Stimulated activated CD4-positive, alpha-beta T cell treated with anti-CD3 and anti-CD28 coated beads, Interleukin-2, amount 100 ng/mL, for 24 hours (primary cell): Measurements from ENCODE around the gene TADA2B.
"Not testable (repeated sequence)": the region's sequence is repeated elsewhere in the genome, so short reads cannot be mapped to it uniquely, and the experiment has no call there.

Experiments used
- DNase-seq, 2 donors: peaks; one replicate each; pipeline ENCODE4 v3.0.0-alpha.2; 2020

TADA2B gene

DNA sequence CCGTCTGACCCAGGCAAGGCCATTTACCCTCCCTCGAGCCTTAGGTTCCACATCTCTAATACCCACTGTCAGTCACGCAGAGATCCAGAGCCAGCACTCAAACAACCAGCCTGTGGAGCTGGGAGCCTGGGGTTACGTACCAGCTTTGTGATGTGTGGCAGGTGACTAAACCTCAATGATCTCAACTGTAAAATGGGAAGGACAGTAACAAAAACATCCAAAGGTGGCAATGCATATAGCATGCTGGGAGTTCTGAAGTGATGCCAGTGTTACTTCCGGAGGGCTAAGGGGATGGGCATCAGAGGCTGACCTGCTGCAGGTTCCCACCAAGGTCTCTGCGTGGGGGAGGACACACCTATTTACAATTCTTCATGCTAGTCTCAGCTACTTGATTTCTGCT, 18.6 kb downstream of the TADA2B start:
- DNase-seq: no peak

DNA sequence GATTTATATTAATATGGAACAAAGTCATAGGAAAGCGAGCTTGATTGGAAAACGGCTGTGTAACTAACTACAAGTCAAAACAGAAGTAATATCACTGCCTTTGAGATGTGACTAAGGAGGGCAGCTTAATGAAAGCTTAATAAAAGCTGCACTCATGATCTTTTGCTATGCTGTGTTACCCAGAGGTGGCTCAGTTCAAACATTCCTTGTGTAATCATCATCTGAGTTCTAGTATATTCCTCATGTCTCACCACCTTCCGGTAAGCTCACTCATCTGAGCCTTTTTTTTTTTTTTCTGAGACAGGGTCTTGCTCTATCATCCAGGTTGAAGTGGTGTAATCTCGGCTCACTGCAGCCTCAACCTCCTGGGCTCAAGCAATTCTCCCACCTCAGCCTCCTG, 19.6 kb downstream of the TADA2B start:
- no peak for DNase-seq

DNA sequence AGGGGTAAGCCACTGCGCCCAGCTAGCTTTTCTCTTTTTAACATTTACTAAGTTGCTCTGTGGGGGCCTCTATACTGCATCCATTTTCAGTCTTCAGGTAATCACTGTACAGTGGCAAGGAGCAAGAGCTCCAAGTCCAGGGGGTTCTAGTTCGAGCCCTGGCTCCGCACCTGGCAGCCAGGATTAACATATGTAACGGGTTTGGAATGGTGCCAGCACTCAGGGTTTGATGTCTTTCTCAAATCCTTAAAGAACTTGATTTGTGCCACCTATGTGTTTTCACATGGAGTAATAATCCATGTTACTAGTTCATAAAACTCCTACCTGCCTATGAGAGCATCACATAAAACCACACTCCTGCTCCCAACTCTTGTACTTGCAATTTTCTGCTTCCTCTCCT, 20.2 kb downstream of the TADA2B start:
- no peak for DNase-seq

DNA sequence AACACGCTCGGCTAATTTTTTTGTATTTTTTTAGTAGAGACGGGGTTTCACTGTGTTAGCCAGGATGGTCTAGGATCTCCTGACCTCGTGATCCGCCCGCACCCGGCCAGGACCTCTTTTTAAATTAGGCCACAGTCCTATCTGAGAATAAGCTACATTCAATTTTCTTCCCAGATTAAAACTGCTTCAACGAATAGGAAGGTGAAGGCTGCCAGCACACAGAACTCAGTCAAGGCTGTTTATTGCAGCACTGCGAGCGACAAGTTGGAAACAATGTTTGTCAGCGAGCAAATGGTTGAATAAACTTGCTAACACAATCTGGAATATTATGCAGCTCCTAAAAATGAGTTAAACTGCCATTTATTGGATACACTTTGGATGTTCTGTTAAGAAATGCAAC, 22.8 kb downstream of the TADA2B start:
- no peak for DNase-seq

DNA sequence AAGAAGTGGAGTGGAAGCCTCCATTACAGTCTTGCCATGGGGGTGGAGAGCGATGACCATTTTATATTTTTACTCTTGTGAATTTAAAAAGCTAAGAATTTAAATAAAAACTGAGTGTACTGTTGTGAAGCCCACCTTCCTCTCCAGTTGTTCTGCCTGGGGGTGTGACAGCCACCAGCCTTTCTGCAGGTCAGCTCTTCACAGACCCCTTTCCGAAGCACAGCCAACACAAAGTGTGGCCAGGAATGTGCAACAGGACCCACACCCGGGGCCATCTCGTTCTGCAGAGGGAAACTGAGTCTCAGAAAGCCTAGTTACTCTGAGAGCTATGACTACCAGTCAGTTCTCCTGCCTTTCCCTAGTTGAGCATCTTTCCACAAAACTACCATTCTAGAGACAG, 23.3 kb downstream of the TADA2B start:
- no peak for DNase-seq

DNA sequence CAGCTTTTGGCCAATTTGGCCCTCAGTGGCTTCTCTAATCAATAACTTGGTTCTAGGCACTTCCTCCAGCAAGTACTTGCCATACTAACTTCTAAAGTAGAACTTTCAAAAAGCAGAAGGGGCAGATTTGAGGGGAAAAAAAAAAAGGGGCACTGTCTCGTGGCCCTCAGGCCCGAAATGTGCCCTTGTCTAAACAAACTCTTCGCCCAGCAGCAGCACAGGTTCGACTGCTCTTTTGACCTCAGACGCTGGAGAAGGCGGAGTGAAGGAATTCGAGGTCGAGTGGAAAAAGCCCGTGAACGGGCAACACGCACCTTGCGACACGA, 23.9 kb downstream of the TADA2B start:
- DNase-seq: no peak

DNA sequence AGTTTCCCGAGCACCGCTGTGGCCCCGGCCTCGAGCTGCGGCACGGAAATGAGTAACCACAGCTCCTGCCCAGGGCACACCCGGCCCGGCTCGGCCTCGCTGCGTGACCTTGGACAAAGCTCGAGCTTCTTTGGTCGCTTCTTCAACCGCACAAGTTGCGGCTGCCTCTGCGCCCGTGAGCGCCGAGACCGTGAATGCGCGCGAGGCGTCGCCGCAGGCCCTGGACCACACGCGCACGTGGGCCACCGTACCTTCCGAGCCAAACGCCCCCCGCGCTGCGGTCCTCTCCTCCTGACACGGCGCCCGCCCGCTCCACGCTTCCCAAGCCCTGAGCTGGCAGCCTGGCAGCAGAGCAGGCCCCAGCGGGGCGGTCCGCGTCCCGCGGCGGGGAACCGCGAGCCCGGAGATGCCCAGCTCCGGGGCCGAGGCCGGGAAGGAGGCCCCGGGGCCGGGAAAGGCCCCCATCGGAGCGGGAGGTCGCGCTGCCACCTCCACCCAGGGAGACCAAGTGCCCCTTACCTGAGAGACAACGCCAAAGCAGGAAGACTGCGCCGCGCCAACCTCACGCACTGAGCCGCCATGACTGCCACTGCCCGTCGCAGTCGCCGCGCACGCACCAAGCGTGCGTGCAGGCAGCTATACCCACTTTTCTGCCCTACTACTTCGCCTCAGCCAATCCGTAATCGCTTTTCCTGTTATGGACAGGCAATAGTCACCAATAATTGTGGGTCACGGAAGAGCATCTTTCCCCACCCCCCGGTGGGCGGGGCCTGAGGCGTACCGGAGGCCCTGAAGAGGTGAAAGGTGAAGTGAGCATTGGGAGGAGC, 24.5 kb downstream of the TADA2B start, which contains the start of gene GRPEL1:
TSS of gene GRPEL1 (minus strand) at position 613 of the 827 bp plus-strand sequence. CDS start at position 581, 32 bp downstream.
- DNase-seq: peak; percentile 100

DNA sequence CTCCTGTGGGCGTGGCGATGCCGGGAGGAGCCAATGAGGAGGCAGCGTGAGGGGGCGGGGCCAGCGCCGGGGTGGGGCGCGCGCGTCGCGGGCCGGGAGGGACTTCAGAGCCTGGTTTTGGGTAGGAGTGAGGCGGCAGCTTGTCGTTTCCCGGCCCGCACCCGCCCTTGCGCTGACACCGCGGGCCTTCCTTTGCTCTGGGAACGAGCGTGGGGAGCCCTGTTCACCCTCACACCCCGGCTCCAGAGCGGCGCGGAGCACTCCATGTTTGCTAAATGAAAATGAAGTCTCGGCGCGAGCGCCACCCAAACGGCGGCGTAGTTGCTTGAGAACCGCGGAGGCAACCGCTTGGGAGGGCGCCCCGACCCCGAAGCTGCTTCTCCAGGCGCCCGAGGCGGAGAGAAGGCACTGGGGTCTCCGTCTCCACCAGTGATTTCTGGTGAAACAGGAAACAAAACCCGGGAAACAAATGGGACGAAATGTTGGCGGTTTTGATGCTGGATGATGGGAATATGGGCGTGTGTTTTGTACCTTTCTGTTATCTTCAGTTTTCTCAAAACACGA, 25.2 kb downstream of the TADA2B start:
- DNase-seq: no peak

DNA sequence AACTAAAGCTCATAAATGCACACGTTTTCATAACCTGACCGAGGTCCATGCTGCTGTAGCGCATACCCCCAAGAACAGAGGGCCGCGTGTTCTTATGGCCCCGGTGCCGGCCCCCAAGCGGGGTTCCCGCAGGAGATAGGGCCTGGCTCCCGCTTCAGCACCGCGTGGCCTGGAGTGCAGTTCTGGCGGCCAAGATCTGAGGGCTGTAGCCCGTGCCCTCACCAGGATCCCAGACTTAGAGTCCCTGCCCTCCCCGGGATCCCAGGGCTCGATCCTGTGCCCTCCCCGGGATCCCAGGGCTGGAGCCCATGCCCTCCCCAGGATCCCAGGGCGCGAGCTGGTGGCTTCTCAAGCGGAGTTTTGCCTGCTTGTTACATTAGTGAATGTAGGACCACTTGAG, 25.7 kb downstream of the TADA2B start:
- peak in 1 of 2 donors; percentile 24 for DNase-seq

DNA sequence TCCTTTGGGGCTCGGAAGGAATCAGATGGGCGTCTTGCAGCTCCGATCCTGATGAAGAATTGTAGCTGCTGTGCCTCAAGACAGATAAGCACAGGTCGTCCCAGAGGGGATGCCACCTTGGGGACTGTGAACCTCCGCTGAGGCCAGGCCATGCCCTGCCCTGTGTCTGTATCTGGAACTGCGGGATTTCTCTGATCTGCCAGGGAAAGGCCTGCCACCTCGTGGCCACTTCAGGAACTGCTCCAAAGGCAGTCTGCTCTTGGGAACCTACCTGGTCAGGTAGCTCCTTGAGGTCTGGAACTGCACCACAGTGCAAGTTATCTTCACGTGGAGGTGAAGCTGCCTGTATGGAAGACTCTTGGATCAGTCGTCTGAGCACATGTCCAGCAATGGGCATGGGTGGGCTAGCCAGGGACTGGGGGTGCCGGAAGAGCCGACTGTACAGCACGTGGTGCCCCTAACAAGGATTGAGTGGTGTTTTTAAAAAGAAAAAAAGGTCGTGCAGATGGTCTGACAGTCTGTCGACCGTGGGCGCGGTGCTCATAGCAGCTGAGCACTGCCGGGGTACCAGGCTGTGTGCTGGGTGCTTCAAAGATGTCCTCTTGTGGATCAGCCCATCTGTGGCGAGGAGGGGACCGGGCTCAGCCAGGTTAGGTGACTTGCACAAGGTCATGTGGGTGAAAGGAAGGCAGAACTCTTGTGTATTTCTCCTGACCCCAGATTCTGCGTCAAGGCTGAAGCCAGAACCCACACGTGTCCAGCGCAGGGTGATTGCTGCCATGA, 27.7 kb downstream of the TADA2B start:
- DNase-seq: peak; percentile 89 to 91

DNA sequence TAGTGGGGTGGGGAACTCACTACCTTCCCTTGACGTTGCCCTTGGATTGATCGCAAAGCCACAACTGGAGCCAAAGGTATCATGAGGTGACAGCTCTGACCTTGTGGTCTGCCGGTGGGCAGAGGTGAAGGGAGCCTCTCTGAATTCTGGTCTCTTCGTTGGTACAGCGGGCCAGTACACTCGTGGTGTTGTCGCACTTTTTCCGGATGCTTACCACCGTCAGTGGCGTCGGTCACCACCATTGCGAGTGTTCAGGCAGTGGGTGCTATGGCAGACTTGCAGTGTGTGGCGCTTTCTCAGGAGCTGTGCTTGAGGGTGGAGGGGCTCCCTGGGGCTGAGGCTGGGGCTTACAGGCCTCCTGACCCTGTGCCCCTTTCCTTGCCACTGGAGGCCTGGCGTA, 29.9 kb downstream of the TADA2B start:
- DNase-seq: no peak

DNA sequence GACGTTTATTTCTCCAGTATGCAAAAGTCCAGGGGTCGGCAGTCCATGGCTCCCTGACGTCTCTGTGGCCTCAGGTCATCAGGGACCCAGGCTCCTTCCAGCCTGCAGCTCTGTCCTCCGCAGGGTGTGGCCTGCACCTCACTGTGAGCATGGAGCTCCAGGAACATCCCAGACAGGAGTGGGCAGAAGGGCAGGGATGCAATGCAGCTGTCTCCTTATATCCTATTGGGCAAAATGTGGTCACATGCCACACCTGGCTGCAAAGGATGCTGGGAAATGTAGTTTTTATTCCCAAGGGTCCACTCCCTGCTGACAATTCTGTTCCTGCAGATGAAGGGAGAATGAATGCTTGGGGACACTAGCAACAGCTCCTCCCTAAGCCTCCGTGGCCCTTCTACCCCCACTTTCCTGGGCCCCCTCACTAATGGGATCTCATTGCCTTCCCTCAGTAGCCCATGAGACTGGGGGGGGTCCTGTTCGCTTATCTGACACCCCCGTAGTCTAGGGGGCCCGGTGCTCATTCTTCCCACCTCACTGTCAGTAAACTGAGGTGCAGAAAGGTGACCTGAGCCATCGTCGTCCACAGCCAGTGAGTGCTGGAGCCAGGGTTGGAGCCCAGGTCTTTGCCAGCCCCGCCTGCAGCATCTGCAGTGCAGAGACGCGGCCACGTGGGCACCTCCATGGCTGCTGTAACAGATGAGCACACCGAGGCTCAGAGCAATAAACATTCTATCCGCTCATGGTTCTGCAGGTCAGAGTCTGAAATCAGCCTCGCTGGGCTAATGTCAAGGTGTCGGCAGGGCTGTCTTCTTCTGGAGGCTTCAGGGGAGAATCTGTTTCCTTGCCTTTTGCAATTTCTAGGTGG, 30.6 kb downstream of the TADA2B start:
- no peak for DNase-seq

DNA sequence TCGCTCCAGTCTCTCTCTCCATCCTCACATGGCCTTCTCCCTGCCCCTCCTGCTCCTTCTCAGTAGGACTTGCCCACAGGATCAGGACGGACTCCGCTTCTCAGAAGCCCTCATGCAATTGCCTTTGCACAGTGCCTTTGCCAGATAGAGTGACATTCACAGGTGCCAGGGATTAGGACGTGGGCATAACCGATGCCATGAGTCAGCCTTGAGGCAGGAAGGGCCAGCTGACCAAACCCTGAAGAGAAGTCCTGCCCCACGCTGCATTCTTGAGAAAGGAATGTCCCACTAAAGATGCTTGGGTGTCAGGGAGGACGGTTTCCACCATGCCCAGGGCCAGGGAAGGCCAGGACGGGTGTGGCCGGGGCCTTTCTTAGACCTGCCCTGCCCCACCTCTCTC, 31.3 kb downstream of the TADA2B start:
- DNase-seq: no peak

DNA sequence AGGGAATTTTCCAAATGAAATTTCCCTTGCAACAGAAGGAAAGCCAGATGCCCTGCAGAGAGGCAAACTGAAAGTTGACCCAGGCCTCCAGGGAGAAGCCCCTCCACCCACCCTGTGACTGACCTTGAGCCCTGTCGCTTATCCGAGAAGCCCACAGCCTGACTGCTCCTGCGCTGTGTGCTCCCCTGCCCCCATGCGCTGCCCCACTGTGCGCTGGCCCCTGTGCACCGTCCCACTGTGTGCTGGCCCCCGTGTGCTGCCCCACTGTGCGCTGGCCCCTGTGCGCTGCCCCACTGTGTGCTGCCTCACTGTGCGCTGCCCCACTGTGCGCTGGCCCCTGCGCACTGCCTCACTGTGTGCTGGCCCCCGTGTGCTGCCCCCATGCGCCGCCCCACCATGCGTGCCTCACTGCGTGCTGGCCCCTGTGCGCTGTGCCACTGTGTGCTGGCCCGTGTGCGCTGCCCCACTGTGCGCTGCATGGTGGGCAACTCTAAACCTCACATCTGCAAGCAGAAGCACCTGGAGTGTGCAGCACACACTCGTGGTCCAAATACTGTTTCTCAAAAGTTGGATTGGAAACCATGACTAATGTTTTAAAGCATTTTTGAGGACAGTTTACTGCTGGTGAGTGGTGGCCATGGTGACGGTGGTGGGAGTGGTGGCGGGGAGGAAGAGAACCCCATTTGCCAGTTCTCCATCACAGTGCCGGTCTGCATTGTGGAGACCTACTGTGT, 33.0 kb downstream of the TADA2B start:
- no peak for DNase-seq

DNA sequence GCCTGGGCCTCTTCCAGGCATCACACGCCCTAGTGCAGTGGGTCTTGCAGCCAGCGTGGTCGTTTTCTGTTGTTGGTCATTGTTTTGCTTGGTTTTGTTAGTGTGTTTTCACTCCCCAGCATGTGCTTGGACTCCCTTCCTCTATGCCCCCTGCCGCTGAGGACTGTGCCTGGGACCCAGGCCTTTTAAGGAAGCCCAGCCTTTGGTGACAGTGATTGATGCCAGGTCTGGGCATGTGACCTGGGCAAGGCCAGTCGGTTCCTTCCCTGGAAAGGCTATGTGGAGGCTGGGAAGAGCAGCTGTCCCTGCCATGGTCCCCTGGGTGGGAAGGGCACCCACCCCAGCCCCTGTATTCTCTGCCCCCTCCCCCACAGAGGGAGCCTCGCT, 33.5 kb downstream of the TADA2B start:
- DNase-seq: no peak

DNA sequence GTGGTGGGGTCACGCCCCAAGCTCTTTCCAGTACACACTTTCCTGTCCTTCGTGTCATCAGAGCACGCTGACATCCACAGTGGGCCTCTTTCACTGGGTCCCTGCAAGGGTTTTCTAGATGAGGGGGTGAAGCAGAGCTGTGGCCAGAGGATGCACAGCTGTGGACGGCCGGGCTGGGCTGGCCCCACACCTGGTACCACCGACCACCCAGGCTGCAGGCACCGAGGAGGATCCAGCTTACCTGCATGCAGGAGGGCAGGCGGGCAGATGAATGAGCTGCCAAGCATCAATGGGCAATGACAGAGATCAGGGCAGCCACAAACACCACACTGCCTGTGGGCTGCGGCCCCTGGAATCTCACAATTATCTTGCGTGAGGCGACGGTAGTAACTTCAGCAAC, 34.2 kb downstream of the TADA2B start:
- DNase-seq: no peak

DNA sequence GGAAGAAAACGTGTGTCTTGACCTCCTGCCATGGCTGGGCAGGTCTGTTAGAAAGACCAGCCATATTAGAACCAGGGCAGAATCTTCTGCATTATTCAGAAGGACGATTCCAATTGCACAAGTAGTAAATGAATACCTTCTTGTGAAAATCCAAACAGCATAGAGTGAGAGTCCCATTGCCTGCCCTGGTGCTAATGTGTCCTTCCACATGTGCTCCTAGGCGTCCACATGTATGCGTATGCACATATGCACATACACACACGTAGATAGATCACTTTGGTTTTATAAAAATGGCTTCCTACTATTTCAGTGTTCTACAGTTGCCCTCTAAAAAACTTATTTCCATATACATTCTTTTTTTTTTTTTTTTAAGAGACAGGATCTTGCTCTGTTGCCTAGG, 34.9 kb downstream of the TADA2B start:
- no peak for DNase-seq

DNA sequence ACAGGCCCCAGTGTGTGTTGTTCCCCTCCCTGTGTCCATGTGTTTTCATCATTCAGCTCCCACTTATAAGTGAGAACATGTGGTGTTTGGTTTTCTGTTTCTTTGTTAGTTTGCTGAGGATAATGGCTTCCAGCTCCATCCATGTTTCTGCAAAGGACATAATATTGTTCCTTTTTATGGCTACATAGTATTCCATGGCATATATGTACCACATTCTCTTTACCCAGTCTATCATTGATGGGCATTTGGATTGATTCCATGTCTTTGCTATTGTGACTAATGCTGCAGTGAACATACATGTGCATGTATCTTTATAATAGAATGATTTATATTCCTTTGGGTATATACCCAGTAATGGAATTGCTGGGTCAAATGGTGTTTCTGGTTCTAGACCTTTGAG, 36.3 kb downstream of the TADA2B start:
- DNase-seq: not testable (repeated sequence)

DNA sequence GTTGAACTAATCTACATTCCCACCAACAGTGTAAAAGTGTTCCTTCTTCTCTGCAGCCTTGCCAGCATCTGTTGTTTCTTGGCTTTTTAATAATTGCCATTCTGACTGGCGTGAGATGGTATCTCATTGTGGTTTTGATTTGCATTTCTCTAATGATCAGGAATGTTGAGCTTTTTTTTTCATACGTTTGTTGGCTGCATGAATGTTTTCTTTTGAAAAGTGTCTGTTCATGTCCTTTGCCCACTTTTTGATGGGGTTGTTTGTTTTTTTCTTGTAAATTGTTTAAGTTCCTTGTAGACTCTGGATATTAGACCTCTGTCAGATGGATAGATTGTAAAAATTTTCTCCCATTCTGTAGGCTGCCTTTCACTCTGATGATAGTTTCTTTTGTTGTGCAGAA, 36.7 kb downstream of the TADA2B start:
- DNase-seq: not testable (repeated sequence)

DNA sequence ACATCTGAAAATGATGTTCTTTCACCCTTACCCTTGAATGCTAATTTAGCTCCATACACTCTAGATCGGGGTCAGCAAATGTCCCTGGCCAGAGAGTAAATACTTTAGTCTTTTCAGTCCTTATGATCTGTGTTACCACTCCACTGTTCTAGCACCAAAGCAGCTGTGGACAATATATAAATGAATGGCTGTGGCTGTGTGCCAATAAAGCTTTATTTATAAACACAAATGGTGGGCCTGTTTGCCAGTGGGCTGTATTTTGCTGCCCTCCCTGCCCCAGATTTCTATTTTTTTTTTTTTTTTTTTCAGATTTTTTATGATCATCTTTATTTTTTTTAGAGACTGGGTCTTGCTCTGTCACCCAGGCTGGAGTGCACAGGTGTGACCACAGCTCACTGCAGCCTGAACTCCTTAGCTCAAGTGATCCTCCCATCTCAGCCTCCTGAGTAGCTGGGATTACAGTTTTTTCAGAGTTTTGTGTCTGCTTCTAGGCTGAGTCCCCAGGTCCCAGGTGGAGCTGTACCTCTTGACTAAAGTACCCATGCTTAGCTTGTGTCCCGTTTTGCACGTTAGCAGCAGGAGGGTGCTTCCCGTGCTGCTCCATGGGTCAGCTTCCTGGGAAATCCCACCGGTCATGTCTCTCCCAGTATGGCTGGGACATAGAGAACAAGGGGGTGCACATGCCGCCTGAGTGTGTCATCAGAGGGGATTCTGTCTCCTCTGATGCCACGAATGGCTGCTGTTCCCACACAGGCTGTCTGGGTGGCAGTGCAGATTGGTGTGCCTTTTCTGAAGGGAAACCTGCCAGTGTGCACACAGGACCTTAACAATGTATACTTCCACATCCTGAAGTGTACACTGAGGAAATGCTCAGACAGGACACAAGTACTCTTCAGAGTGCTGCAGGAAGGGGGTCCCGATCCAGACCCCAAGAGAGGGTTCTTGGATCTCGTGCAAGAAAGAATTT, 40.7 kb downstream of the TADA2B start:
- DNase-seq: no peak

DNA sequence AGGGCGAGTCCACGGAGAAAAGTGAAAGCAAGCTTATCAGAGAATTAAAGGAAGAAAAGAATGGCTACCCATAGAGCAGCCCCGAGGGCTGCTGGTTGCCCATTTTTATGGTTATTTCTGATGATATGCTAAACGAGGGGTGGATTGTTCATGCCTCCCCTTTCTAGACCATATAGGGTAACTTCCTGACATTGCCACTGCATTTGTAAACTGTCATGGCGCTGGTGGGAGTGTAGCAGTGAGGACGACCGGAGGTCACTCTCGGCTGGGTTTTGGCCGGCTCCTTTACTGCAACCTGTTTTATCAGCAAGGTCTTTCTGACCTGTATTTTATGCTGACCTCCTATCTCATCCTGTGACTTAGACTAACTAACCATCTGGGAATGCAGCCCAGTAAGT, 41.4 kb downstream of the TADA2B start:
- DNase-seq: not testable (repeated sequence)
